ENCODE measurements around the gene SRMS.

GRCh38 chr20:63539092-63539430 is 8.5 kb downstream of the SRMS start:
- TF ChIP-seq, protein P1, sequence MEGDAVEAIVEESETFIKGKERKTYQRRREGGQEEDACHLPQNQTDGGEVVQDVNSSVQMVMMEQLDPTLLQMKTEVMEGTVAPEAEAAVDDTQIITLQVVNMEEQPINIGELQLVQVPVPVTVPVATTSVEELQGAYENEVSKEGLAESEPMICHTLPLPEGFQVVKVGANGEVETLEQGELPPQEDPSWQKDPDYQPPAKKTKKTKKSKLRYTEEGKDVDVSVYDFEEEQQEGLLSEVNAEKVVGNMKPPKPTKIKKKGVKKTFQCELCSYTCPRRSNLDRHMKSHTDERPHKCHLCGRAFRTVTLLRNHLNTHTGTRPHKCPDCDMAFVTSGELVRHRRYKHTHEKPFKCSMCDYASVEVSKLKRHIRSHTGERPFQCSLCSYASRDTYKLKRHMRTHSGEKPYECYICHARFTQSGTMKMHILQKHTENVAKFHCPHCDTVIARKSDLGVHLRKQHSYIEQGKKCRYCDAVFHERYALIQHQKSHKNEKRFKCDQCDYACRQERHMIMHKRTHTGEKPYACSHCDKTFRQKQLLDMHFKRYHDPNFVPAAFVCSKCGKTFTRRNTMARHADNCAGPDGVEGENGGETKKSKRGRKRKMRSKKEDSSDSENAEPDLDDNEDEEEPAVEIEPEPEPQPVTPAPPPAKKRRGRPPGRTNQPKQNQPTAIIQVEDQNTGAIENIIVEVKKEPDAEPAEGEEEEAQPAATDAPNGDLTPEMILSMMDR (IDR thresholded peaks at IDR 0.05) = no peak
- no peak for TF ChIP-seq POLR2A (IDR thresholded peaks at IDR 0.05)
